Testis (tissue), 2 donors: ENCODE data around the gene FUNDC2.

ENCODE experiments used
- CTCF ChIP-seq, 3 experiments: fragments of 450-650 bp in 2 of 3; fragments of 200-600 bp in 1 of 3; sonication (generic) in 1 of 3; IDR thresholded peaks; one replicate each; pipeline ENCODE4 v1.5.1; 2016 to 2019; ENCODE audit warnings: antibody characterized with exemption in 3 of 3, mild to moderate bottlenecking in 2 of 3, moderate library complexity in 1 of 3
- POLR2A ChIP-seq: fragments of 450-650 bp; IDR thresholded peaks from one replicate; pipeline ENCODE4 v1.6.1; 2017; ENCODE audit warnings: antibody characterized with exemption, mild to moderate bottlenecking, moderate library complexity

GRCh38 chrX:155094468-155095061, 67.9 kb downstream of the FUNDC2 start:
- TF ChIP-seq CTCF (IDR thresholded peaks at IDR 0.05) (peak; percentile 22 to 56 (median 43)), POLR2A (no peak)
